Measurements from ENCODE around the gene TAC4.
"Not testable (repeated sequence)": the region's sequence is repeated elsewhere in the genome, so short reads cannot be mapped to it uniquely, and the experiment has no call there.

TAC4 gene

DNA sequence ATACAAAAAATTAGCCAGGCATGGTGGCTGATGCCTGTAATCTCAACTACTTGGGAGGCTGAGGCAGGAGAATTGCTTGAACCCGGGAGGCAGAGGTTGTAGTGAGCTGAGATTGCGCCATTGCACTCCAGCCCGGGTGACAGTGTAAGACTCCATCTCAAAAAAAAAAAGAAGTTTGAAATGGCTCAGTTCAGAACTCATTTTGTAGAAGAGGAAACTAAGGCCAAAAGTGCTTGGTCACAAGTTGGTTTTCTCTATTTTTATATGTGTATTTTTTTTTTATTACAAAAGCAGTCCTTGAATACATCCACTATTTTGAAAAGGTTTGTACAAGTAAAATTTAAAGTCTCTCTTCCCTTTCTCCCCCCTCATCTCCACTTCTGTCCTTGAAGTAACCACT is 5.5 kb downstream of the TAC4 start:
- DNase-seq, result no peak

DNA sequence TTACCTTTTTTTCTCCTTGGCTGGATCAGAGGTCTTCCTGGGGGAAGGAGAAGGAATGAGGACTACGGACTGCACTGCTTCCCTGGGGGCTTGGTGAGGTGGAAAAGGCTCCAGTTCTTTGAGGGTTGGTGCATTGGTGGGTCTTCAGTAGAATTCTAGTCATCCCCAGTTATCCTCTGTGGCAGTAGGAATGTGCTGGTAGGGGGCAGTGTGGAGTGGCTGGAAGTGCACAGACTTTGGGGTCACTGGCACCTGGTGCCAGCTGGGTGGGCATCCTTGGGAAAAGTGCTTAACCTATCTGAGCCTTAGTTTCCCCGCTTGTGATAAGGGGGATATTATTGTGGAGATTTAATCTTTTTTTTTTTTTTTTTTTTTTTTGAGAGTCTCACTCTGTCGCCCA is 6.3 kb downstream of the TAC4 start:
- DNase-seq, result no peak

DNA sequence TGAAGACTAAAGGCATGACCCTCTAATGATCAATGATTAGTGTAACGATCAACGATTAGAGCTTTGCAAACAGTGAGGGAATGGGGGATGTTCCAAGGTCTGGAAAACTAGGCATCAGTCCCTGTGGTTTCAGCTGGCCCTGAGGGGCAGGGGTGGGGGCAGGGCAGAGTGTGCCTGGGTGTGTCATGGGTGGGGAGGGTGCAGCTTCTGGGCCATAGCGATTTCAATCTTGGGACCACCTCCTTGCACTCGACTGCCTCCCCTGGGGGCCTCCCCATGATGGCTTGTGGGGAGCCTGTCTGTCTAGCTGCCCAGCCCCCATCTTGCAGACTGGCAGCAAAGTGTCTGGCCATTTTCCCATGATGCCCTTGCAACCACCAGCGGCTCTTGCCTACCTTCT is 8.4 kb downstream of the TAC4 start:
- DNase-seq, result no peak

DNA sequence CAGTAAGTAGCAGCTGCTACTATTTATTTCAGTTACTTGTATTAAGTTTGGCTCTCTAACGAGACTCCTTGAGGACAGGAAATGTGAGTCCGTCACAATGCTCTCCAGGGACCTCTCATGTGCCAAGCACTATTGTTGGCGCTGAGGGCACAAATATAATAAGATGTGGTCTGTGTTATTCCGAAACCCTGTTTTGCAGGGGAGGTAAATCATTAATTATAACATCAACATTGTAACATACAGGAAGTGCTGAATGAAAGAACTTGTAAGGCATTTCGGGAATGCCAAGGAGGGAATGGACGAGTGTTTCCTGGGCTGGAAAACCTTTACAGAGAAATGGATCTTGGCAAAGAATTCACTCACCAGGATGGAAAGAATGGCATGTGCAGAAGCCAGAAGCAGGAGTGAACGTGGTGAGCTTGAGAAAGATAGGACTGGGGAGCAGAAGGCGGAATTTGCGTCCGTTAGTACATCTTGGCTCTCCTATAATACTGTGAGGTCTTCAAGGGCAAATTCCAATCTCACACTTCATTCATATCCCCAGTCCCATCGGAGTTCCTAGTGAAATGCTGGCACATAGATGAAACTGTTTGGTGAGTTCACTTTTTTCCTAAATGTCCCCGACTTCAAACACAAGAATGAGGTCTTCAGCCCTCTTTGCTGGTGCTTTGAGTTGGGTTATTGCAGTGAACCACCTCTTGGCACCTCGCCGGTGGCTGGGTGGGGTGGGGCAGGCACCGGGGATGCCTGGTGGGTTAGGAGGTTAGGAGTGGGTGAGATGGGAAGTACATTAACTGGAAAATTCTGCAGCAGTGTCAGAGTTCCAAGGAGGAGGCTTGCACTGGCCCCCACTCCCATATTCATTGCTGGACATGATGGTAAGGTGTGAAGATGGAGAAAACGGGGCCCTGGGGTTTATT is 11.5 kb downstream of the TAC4 start:
- DNase-seq, result no peak

- DNase-seq, result no peak
Observed at GRCh38 chr17:49835472-49835871, 12.4 kb downstream of the TAC4 start.

GRCh38 chr17:49834118-49834743 is 13.6 kb downstream of the TAC4 start:
- DNase-seq, result no peak

DNA sequence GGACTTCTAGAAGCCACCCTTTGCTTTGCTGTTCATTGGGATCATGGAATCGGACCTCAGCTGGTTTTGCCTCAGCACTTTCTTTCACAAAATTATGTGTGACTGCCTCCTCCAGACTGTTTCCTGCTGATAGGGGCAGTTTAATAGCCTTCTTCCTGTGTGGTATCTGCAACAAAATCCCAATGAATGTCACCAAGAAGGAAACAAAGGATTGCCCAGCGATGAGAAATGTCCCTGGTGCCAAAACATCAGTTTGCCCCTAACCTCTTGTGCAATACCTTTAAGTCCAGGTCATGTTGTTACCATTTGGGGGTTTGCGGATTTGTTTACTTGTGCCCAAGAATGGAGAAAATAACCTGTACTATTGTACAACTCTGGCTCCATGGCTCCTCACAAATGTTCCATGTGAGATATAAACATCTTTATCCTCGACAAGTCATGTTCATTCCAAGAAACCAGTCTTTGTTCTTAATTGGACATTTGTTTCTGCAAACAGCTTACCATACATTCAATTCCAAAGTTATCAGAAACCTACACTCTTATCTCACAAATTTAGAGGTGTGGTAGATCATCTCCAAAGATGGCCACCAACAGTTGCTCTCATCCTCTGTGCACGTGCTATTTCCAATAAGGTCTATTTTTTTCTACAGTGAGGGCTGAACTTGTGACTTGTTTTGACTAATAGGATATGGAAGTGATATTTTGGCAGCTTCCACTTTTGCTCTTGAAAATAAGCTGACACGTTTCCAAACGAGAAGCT is 14.8 kb downstream of the TAC4 start:
- DNase-seq, result no peak

DNA sequence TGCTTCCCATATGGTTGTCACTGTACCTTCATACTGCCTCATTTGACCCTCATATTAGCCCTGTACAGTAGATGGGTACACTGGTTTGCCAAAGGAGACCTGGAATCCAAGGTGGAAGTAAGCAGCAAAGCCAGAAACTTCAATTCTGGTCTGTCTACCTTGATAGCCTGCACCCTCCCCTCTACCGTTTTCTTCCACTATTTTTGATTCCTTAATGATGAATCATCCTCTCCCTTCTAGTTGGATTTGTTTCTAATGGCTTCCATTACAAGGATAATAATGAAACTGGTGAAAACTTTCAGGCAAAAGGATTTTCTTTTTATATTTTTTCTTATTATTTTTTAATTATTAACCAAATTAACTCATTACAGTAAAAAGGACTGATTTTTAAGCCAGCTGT is 17.3 kb downstream of the TAC4 start:
- no peak for DNase-seq

- no peak for DNase-seq
Observed at GRCh38 chr17:49829026-49829425, 18.8 kb downstream of the TAC4 start.

GRCh38 chr17:49828325-49828724 is 19.5 kb downstream of the TAC4 start:
- not testable (repeated sequence) for DNase-seq

GRCh38 chr17:49825645-49826044 is 22.2 kb downstream of the TAC4 start:
- DNase-seq, result no peak

- DNase-seq, result no peak
Observed at GRCh38 chr17:49823614-49824013, 24.3 kb downstream of the TAC4 start.

GRCh38 chr17:49822829-49823228 is 25.0 kb downstream of the TAC4 start:
- DNase-seq, result no peak

GRCh38 chr17:49821916-49822315 is 26.0 kb downstream of the TAC4 start:
- no peak for DNase-seq

DNA sequence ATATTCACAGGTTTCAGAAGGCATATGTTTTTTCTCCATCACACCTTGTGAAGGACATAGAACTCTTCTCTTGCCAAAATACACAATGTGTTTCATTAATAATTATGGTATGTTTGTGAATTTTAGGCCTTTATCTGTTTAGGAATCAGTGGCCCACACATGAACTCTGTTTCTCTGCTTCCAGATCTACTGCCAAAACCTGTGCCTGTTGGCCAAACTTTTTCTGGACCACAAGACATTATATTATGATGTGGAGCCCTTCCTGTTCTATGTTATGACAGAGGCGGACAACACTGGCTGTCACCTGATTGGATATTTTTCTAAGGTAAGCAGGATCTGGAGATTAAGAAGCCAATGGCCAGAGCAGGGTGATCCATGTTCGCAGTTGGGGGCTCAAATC is 26.4 kb downstream of the TAC4 start:
- DNase-seq, result no peak

GRCh38 chr17:49820773-49821172 is 27.1 kb downstream of the TAC4 start:
- no peak for DNase-seq

GRCh38 chr17:49819651-49820050 is 28.2 kb downstream of the TAC4 start:
- no peak for DNase-seq

GRCh38 chr17:49819138-49819537 is 28.7 kb downstream of the TAC4 start:
- no peak for DNase-seq

GRCh38 chr17:49817993-49818392 is 29.9 kb downstream of the TAC4 start:
- DNase-seq, result no peak

DNA sequence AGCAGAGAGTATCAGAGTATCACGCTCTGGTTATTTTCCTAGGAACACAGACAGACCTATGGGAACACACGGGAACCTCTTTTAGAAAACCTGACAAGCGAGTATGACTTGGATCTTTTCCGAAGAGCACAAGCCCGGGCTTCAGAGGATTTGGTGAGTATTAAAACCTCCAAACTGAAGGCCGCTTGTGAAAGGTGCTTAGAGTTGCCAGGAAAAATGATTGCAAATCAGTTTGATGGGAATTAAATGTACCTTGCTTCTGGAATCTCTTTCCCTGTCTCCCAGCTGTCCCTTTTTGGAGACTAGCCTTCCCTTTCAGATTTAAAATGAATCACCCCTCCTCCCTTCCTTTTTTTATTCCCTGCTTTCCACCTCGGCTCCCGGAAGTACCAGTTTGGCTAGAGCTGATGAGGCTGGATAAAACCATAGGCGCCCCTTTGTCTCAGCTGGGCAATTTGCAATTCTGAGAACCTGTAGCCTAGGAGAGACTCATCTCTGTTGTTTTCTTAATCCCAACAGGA is 32.0 kb downstream of the TAC4 start:
- no peak for DNase-seq

- no peak for DNase-seq
Observed at GRCh38 chr17:49814781-49815529, 32.9 kb downstream of the TAC4 start.

GRCh38 chr17:49809056-49809455 is 38.8 kb downstream of the TAC4 start:
- DNase-seq, result no peak

DNA sequence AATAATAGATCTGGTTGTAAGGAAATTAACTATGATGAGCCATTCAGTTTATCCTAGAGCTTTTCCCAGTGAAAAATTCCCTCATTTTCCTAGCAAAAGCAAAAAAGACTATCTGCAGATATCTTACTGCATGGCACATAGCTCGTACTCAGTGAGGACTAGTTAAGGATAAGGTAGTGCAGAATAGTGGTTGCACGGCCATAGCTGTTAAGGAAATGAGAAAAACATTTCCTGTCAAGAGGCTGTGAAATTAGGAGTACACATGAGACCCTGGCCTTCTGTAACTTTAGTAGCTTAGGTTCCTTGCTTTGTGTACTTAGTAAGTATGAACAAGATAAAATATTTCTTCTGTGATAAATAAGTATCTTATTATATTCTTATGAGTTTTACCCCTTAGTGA is 49.1 kb downstream of the TAC4 start:
- no peak for DNase-seq
